ENCODE measurements around the gene FLT3LG.

Gene FLT3LG

DNA sequence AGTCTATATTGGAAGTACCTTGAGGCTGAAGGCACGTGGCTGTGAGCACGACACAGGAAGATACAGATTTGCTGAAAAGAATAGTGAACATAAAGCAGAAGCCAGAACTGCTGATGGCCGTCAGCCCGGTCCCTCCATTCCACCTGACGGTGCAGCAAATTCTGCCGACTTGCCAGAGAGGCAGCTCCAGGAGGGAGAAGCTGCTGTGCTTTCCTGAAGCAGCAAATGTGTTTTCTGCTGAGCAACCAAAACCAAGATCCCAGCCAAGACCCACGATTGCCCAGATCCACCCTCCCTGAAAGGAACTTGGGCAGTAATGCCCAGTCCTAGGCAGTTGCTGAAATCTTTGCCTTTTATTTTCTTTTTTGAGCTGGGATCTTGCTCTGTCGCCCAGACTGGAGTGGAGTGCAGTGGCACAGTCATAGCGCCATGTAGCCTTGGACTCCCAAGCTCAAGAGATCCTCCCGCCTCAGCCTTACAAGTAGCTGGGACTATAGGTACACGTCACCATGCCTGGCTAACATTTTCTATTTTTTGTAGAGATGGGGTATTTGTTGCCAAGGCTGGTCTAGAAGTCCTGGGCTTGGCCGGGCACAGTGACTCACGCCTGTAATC, 46.8 kb downstream of the FLT3LG start:
- DNase-seq, result no peak

- no peak for DNase-seq
These were observed 50.9 kb downstream of the FLT3LG start for GRCh38 chr19:49524812-49525455.

- DNase-seq, result no peak
These were observed 54.3 kb downstream of the FLT3LG start for GRCh38 chr19:49528211-49528771.

GRCh38 chr19:49530708-49531107, 56.7 kb downstream of the FLT3LG start:
- DNase-seq, result no peak

DNA sequence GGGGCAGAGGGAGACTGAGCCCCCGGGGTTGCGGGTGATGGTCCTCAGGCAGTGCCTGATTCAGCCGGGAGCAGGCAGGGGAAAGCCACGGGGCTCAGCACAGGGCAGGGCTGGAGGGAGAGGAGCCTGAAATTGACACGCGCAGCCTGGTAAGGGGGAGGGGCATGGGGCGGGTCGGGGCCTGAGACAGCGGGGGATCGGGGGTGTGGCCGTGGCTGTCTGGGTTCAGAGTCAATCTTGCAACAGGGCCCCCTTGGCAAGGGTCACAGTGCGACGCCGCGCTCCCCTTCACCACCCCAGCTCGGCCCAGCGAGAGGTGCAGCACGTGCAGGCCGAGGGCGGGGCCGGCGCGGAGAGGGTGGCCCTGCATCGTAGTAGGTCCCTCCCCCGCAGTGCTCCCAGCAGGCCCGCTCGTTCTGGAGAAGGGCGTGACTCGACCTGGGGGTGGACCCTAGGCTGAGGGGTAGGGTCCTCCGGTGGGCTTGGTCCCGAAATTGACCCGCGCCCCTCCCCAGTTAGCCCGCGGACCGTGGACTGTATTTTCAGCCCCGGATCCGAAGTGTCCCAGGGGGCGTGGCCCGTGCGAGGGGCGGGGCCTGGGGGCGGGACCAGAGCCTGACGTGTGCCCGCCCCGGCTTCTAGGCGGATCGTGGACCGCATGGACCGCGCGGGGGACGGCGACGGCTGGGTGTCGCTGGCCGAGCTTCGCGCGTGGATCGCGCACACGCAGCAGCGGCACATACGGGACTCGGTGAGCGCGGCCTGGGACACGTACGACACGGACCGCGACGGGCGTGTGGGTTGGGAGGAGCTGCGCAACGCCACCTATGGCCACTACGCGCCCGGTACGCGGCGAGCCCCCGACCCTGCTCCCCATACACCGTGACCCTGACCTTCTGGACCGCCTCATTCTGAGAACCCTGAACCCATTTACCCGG, 59.8 kb downstream of the FLT3LG start:
- DNase-seq, result peak; percentile 93

GRCh38 chr19:49534632-49535385, 60.8 kb downstream of the FLT3LG start:
- DNase-seq, result no peak

Data from hematopoietic multipotent progenitor cell treated with erythropoietin and hydrocortisone succinate and interleukin-3 and kit ligand, for 6 days (in vitro differentiated cells).